Activated CD4-positive, alpha-beta T cell treated with anti-CD3 and anti-CD28 coated beads, Interleukin-2, Interleukin-4, amounts not matched to agents 100 ng/mL and 50 ng/mL, durations not matched to agents 16 hours and 8 hours (primary cell): ENCODE measurements around the gene KIF20A.
A peak's percentile ranks its signal among the peaks of the same experiment; 100 is the strongest.
"Not testable (repeated sequence)": the region's sequence is repeated elsewhere in the genome, so short reads cannot be mapped to it uniquely, and the experiment has no call there.

ENCODE experiments used
- DNase-seq: peaks from one replicate; pipeline ENCODE4 v3.0.0-alpha.2; 2020; ENCODE audit warnings: low spot score

The KIF20A gene

GRCh38 chr5:138186002-138186447 is 7.1 kb downstream of the KIF20A start:
- DNase-seq: no peak

GRCh38 chr5:138188626-138189025 is 9.7 kb downstream of the KIF20A start:
- DNase-seq: no peak

- no peak for DNase-seq
These were observed 13.9 kb downstream of the KIF20A start for GRCh38 chr5:138192826-138193225.

GRCh38 chr5:138193859-138194258 is 14.9 kb downstream of the KIF20A start:
- DNase-seq: not testable (repeated sequence)

DNA sequence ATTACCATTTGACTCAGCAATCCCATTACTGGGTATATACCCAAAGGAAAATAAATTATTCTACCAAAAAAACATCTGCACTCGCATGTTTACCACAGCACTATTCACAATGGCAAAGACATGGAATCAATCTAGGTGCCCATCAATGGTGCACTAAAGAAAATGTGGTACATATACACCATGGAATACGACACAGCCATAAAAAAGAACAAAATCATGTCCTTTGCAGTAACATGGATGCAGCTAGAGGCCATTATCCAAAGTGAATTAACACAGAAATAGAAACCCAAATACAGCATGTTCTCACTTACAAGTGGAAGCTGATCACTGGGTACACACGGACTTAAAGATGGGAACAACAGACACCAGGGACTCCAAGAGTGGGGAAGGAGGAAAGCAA is 32.1 kb downstream of the KIF20A start:
- no peak for DNase-seq

DNA sequence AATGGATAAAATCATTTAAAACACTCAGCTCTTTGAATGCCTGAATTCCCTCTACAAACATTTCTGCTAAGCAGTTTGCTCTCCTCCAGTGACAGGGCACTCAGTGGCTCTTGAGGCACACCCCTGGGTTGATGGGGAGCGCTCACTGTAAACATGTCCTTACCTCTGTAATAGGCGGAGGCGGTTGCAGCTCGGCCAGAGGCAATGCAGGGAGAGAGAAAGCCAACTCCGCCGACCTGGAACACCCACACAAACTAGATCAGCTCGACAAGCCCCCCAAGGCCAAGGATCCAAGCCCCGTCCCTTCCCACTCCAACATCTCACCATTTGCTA is 33.9 kb downstream of the KIF20A start:
- peak; percentile 6 for DNase-seq

GRCh38 chr5:138213161-138214029 is 34.5 kb downstream of the KIF20A start, which contains the start of gene CDC23:
Gene CDC23, minus strand, starts transcription at chr5:138213323. Its CDS starts 11 bp downstream, at chr5:138213312.
- DNase-seq: peak; percentile 97

- DNase-seq: no peak
These were observed 37.9 kb downstream of the KIF20A start for GRCh38 chr5:138216799-138217198.

- no peak for DNase-seq
These were observed 44.6 kb downstream of the KIF20A start for GRCh38 chr5:138223532-138223931.

GRCh38 chr5:138224712-138225111 is 45.8 kb downstream of the KIF20A start:
- no peak for DNase-seq

- DNase-seq: no peak
These were observed 48.0 kb downstream of the KIF20A start for GRCh38 chr5:138226910-138227309.

DNA sequence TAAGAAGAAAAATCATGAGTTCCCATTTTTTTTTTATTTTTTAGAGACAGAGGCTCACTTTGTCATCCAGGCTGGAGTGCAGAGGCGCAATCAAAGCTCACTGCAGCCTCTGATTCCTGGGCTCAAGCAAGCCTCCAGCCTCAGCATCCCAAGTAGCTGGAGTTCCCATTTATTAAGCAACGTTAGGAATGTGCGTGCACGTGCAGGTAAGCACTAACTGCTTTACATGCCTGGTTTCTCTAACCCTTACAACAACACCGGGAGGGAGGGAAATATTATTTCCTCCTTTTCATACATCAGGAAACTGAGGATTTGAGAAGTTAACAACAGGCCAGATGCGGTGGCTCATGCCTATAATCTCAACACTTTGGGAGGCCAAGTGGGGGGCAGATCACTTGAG is 50.5 kb downstream of the KIF20A start:
- DNase-seq: no peak

- no peak for DNase-seq
These were observed 51.3 kb downstream of the KIF20A start for GRCh38 chr5:138230261-138230660.

DNA sequence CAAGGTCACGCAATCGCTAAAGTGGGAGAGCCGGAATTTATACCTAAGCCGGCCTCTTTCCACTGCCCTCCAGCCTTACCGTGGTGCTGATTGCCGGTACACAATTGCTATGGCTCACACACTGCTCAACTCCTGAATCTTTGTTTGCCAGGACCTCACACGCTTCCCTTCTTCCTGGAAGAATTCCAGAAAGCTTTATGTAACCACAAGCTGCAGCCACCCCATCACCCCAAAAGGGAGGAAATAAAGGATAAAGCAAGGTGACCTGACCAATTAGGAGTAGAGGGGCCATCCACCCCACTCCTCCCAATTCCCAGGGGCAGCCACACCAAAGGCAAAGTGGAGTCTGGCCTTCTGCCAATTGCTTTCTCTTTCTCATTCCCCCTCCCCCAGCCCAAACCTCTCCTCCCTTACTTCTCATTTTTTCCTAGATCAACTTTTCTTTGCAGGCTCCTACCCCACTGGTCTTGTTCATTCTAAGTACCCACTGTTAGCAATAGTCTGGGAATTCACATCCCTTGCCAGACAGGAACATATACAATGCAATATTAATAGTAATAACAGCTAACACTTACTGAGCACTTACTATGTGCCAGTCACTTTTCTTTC is 52.2 kb downstream of the KIF20A start:
- no peak for DNase-seq

- DNase-seq: no peak
These were observed 54.4 kb downstream of the KIF20A start for GRCh38 chr5:138233280-138233679.

- DNase-seq: no peak
These were observed 55.7 kb downstream of the KIF20A start for GRCh38 chr5:138234651-138235050.
